ENCODE data around the gene P2RY2.

P2RY2 gene

DNA sequence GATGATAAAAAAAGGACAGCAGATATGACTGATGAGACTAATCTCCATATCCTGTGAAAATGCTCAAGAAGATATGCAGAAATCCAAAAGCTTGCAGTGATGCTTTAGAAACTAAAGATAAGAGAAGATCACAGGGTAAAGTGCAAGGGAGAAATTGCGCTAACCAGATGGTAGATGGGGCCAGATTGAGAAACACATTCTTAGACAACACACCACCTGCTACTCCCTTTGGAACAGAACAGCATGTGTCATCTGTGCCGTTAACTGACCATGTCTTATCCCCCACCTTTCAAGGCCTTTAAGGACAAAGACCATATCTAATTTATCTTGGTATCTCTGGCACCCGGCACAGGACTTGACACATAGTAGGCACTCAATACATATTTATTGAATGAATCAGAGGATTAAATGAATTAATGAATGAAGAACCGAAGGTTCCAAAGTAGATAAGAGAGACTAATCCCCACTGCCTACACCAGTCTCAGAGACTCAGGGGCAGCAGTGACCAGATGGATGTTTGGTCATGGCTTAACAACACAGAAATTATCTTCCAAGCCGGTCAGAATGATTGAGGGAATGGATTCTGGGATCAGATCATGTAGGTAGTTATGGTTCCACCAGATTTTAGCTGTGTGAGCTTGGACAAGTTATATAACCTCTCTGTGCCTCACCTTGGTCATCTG, 12.3 kb upstream of the P2RY2 start:
- Histone ChIP-seq H2AFZ (ENCODE audit: low read depth, low read length) (no peak overlapping the region), H3K9ac (ENCODE audit: low read length) (no peak overlapping the region), H4K20me1 (ENCODE audit: insufficient read depth, low read length) (no peaks in the 10 kb centered on the region), H3K9me3 (ENCODE audit: insufficient read depth, low read length) (no peaks in the 10 kb centered on the region), H3K27me3 (ENCODE audit: low read depth, low read length) (peaks cover 3% of the 10 kb centered on the region; the same call in 1 of the 2 replicates), H3K4me1 (ENCODE audit: low read length) (no peaks in the 10 kb centered on the region), H3K4me3 (ENCODE audit: low read length) (no peak overlapping the region), H3K36me3 (replicated peaks; ENCODE audit: low read depth, low read length) (no peaks in the 10 kb centered on the region), H3K27ac (ENCODE audit: low read length) (no peak overlapping the region), H3K79me2 (ENCODE audit: low read length) (no peaks in the 10 kb centered on the region), H3K4me2 (ENCODE audit: low read length) (no peak overlapping the region)
- TF ChIP-seq, protein P1, sequence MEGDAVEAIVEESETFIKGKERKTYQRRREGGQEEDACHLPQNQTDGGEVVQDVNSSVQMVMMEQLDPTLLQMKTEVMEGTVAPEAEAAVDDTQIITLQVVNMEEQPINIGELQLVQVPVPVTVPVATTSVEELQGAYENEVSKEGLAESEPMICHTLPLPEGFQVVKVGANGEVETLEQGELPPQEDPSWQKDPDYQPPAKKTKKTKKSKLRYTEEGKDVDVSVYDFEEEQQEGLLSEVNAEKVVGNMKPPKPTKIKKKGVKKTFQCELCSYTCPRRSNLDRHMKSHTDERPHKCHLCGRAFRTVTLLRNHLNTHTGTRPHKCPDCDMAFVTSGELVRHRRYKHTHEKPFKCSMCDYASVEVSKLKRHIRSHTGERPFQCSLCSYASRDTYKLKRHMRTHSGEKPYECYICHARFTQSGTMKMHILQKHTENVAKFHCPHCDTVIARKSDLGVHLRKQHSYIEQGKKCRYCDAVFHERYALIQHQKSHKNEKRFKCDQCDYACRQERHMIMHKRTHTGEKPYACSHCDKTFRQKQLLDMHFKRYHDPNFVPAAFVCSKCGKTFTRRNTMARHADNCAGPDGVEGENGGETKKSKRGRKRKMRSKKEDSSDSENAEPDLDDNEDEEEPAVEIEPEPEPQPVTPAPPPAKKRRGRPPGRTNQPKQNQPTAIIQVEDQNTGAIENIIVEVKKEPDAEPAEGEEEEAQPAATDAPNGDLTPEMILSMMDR (IDR thresholded peaks at IDR 0.05; ENCODE audit: low read depth, low read length), result no peak
- no peak for TF ChIP-seq EZH2phosphoT487 (IDR thresholded peaks at IDR 0.05; ENCODE audit: low read depth)

DNA sequence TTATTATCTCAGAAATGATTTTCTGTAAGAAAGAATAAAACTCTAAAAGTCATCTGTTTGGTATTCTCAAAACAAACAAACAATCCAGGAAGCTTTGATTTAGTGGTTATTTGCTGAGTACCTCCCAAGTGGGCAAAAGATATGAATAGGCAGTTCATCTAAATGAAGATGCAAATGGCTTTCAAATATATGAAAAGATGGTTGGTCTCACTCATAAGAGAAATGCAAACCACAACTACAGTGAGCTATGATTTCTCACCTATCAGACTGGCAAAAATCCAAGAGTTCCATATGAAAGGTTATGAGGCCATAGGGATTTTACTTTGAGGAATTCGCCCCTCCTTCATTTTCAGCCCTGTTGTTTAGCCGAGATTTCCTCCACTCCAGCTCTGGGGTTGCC, 11.3 kb upstream of the P2RY2 start:
- Histone ChIP-seq H3K27ac (ENCODE audit: low read length) (no peak overlapping the region), H3K79me2 (ENCODE audit: low read length) (no peaks in the 10 kb centered on the region), H3K27me3 (ENCODE audit: low read depth, low read length) (peaks cover 3% of the 10 kb centered on the region; the same call in 1 of the 2 replicates), H4K20me1 (ENCODE audit: insufficient read depth, low read length) (no peaks in the 10 kb centered on the region), H2AFZ (ENCODE audit: low read depth, low read length) (no peak overlapping the region), H3K9me3 (ENCODE audit: insufficient read depth, low read length) (no peaks in the 10 kb centered on the region), H3K4me1 (ENCODE audit: low read length) (no peaks in the 10 kb centered on the region), H3K9ac (ENCODE audit: low read length) (no peak overlapping the region), H3K4me2 (ENCODE audit: low read length) (no peak overlapping the region), H3K4me3 (ENCODE audit: low read length) (no peak overlapping the region), H3K36me3 (replicated peaks; ENCODE audit: low read depth, low read length) (no peaks in the 10 kb centered on the region)
- TF ChIP-seq, protein P1 (IDR thresholded peaks at IDR 0.05; ENCODE audit: low read depth, low read length), result no peak
- TF ChIP-seq EZH2phosphoT487 (IDR thresholded peaks at IDR 0.05; ENCODE audit: low read depth), result no peak

DNA sequence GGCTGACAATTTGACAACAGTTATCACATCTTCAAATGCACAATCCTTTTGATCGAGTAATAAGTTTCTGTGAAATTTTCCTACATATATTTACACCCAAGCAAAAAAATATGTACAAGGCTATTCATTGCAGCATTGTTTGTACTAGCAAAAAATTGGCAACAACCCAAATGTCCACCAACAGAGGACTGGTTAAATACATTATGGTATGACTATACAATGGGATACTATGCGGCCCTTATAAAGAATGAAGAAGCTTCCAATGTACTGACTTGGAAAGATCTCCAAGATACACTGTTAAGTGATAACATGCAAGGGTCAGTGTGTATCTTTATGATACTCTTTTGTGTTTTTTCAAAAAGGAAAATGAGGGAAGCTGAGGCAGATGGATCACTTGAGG, 8.2 kb upstream of the P2RY2 start:
- Histone ChIP-seq H3K27me3 (ENCODE audit: low read depth, low read length) (peaks cover 3% of the 10 kb centered on the region; the same call in 1 of the 2 replicates), H3K79me2 (ENCODE audit: low read length) (no peaks in the 10 kb centered on the region), H2AFZ (ENCODE audit: low read depth, low read length) (no peak overlapping the region), H3K4me1 (ENCODE audit: low read length) (peaks cover 9% of the 10 kb centered on the region), H3K27ac (ENCODE audit: low read length) (no peak overlapping the region), H3K36me3 (replicated peaks; ENCODE audit: low read depth, low read length) (no peaks in the 10 kb centered on the region), H3K9me3 (ENCODE audit: insufficient read depth, low read length) (no peaks in the 10 kb centered on the region), H3K4me3 (ENCODE audit: low read length) (no peak overlapping the region), H3K9ac (ENCODE audit: low read length) (no peak overlapping the region), H4K20me1 (ENCODE audit: insufficient read depth, low read length) (no peaks in the 10 kb centered on the region), H3K4me2 (ENCODE audit: low read length) (no peak overlapping the region)
- no peak for TF ChIP-seq EZH2phosphoT487 (IDR thresholded peaks at IDR 0.05; ENCODE audit: low read depth)
- TF ChIP-seq, protein P1 (IDR thresholded peaks at IDR 0.05; ENCODE audit: low read depth, low read length), result no peak

DNA sequence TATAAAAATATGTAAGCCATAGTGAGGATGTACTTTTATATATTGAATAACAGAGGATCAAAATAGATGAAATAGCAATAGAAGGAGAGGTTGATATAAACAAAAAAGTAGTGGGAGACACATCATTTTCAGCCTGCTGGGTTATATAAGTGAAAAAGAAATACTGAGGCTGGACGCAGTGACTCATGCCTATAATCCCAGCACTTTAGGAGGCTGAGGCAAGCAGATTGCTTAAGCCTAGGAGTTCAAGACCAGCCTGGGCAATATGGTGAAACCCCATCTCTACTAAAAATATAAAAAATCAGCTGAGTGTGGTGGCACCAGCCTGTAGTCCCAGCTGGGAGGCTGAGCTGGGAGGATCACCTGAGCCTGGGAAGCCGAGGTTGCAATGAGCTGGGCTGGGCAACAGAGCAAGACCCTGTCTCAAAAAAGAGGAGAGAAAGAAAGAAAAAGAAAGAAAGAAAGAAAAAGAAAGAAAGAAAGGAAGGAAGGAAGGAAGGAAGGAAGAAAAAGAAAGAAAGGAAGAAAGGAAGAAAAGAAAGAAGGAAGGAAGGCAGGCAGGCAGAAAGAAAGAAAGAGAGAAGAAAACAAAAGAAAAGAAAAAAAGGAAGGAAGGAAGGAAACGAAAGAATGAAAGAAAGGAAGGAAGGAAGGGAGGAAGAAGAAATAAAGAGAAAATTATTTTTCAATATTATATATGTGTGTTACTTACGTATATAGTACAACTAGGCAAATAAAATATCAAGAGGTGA, 7.0 kb upstream of the P2RY2 start:
- Histone ChIP-seq H3K4me3 (ENCODE audit: low read length) (no peak overlapping the region), H3K9ac (ENCODE audit: low read length) (no peak overlapping the region), H4K20me1 (ENCODE audit: insufficient read depth, low read length) (no peaks in the 10 kb centered on the region), H3K79me2 (ENCODE audit: low read length) (no peaks in the 10 kb centered on the region), H3K9me3 (ENCODE audit: insufficient read depth, low read length) (no peaks in the 10 kb centered on the region), H2AFZ (ENCODE audit: low read depth, low read length) (no peak overlapping the region), H3K27me3 (ENCODE audit: low read depth, low read length) (no peaks in the 10 kb centered on the region; the same call in 1 of the 2 replicates), H3K4me2 (ENCODE audit: low read length) (no peak overlapping the region), H3K27ac (ENCODE audit: low read length) (no peak overlapping the region), H3K4me1 (ENCODE audit: low read length) (peaks cover 16% of the 10 kb centered on the region), H3K36me3 (replicated peaks; ENCODE audit: low read depth, low read length) (no peaks in the 10 kb centered on the region)
- TF ChIP-seq EZH2phosphoT487 (IDR thresholded peaks at IDR 0.05; ENCODE audit: low read depth), result no peak
- TF ChIP-seq, protein P1 (IDR thresholded peaks at IDR 0.05; ENCODE audit: low read depth, low read length), result no peak
